HCEC 1CT (cell line): ENCODE results near the gene S100A4.
"Not testable (repeated sequence)": the region's sequence is repeated elsewhere in the genome, so short reads cannot be mapped to it uniquely, and the experiment has no call there.

Experiments
- DNase-seq: peaks from one replicate; pipeline ENCODE4 v3.0.0-alpha.2; 2017

S100A4 gene

GRCh38 chr1:153532769-153533599 lies 12.6 kb downstream of the S100A4 start:
- peak; percentile 88 for DNase-seq

- peak; percentile 15 for DNase-seq
Measured at GRCh38 chr1:153532181-153532580, 13.4 kb downstream of the S100A4 start.

GRCh38 chr1:153531638-153532037 lies 14.0 kb downstream of the S100A4 start:
- no peak for DNase-seq

- no peak for DNase-seq
Measured at GRCh38 chr1:153527683-153528040, 17.9 kb downstream of the S100A4 start.

GRCh38 chr1:153527023-153527682 lies 18.5 kb downstream of the S100A4 start:
- DNase-seq, result peak; percentile 26

- DNase-seq, result no peak
Measured at GRCh38 chr1:153526132-153526543, 19.5 kb downstream of the S100A4 start.

GRCh38 chr1:153525088-153525728 lies 20.4 kb downstream of the S100A4 start:
- DNase-seq, result no peak

- not testable (repeated sequence) for DNase-seq
Measured at GRCh38 chr1:153522353-153523048, 23.1 kb downstream of the S100A4 start.

- not testable (repeated sequence) for DNase-seq
Measured at GRCh38 chr1:153521808-153522207, 23.8 kb downstream of the S100A4 start.

- DNase-seq, result no peak
Measured at GRCh38 chr1:153520818-153521476, 24.7 kb downstream of the S100A4 start.

- DNase-seq, result not testable (repeated sequence)
Measured at GRCh38 chr1:153520137-153520691, 25.4 kb downstream of the S100A4 start.

GRCh38 chr1:153519242-153519641 lies 26.4 kb downstream of the S100A4 start:
- no peak for DNase-seq

- DNase-seq, result no peak
Measured at GRCh38 chr1:153515504-153516394, 29.9 kb downstream of the S100A4 start.

GRCh38 chr1:153513666-153514065 lies 31.9 kb downstream of the S100A4 start:
- no peak for DNase-seq

GRCh38 chr1:153513023-153513422 lies 32.6 kb downstream of the S100A4 start:
- no peak for DNase-seq

- DNase-seq, result peak; percentile 76
Measured at GRCh38 chr1:153510984-153511410, 34.6 kb downstream of the S100A4 start.

- DNase-seq, result peak; percentile 46
Measured at GRCh38 chr1:153509729-153510354, 35.8 kb downstream of the S100A4 start.

- DNase-seq, result no peak
Measured at GRCh38 chr1:153509036-153509435, 36.6 kb downstream of the S100A4 start.

- DNase-seq, result peak; percentile 19
Measured at GRCh38 chr1:153507926-153508583, 37.6 kb downstream of the S100A4 start.

GRCh38 chr1:153506831-153507413 lies 38.7 kb downstream of the S100A4 start:
- DNase-seq, result peak; percentile 98
